GM21737 (cell line): ENCODE measurements around the gene CDH23.

ENCODE experiments used
- ATAC-seq: cut with Tn5 transposase; IDR thresholded peaks from one replicate; pipeline ENCODE4 v1.9.1; 2021; ENCODE audit warnings: mild to moderate bottlenecking, moderate library complexity; ENCODE audit not compliant: unreplicated experiment

Gene CDH23

DNA sequence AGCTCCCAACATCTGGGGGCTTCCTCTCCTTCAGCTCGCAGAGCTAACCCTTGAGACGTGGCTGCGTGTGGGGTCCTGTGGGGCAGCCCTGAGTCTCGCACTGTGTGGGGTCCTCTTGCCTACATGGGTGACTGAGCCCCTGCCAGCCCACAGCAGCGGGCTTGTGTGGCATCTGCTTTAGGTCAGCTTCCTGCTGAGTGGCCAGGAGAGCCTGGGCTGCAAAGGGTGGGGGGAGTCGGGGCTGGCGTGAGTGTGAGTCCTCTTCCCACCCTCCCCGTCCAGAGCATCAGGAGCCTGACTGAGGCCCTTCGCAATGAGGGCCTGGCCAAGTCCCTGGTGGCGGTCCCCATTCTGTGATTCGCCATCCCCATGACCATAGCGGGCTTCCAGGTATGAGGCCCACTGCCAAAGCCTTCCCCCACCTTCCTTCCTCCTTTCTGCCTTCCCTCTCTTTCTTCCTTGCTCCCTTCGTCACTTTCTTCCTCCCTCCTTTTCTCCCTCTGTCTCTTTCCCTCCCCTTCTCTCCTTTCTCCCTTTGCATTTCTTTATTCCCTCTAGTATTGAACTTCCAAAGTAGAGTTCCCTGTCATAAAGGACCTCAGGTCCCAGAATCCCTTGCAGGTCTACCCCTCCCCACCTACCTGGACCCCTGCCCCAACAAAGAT is 85.2 kb downstream of the CDH23 start:
- no peak for ATAC-seq

DNA sequence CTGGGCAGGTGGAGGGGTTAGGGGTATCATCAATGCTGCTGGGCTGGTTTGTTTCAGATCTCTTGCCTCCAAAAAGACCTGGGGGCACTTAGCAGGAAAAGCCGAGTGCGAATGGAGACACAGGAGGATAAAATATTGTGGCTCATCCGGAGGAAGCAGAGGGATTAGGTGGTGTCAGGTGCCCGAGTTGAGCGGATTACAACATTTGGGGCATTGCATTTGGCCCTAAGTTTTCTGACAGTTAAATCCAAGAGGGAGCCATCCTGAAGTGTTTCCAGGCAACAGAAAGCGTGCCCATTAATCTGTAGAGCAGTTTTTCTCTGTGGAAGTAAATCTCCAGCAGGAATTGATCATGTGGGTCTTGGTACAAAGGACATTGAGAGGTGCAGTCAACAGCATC is 85.9 kb downstream of the CDH23 start:
- ATAC-seq, result no peak

DNA sequence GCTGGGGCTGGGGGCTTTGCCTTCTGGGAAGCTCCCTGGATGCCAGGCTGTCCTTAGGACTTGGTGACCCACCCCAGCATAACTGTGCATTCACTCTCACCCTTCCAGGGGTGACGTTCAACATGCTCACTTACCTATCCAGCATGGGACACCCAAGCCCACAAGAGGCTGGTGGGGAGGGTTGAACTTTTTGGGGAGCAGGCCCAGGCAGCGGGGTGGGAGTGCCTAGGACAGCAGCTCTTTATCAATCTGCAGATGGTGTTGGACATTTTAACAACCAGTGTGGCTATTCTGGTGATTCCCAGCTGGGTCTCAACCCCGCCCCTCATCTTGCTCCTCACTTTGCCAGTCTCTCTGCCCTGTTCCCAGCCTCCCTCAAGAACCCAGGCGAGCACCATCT is 86.4 kb downstream of the CDH23 start:
- no peak for ATAC-seq

DNA sequence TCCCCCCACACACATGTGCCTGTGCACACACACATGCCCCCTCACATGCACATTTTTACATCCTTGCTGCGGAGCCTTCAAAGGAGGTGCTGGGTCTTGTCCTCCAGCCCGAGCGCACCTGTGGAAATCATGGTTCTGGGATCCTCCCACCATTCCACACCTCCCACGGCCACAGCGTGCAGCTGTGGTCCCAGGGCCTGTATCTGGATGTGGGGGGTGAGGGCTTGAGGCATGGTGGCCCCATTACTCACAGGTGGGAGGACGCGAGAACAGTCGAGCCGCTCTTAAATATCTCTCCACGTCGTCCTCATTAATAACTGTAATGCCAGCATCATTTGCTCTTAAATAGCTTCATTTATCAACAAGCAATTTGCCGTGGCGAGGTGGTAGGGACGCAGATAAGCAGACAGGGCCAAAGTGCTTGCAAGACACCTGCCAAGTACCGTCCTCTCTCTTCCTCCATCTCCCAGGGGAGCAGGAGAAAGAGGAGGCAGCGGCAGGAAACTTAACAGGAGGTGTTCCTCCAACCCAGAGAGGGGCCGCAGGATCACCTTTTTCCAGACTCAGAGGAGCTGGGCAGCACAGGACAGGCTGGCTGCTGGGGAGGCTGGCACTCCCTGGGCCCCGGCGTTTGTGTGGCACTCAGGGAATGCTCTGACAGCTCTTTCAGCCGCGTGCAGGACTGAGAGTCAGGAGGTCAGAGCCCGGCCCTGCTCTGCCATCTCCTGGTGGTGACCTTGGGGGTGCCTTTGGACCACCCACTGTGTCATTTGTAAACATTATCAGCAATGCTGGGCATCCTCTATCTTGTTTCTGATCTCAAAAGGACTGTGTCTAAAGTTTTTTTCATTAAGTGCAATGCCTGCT is 87.4 kb downstream of the CDH23 start:
- ATAC-seq, result no peak

DNA sequence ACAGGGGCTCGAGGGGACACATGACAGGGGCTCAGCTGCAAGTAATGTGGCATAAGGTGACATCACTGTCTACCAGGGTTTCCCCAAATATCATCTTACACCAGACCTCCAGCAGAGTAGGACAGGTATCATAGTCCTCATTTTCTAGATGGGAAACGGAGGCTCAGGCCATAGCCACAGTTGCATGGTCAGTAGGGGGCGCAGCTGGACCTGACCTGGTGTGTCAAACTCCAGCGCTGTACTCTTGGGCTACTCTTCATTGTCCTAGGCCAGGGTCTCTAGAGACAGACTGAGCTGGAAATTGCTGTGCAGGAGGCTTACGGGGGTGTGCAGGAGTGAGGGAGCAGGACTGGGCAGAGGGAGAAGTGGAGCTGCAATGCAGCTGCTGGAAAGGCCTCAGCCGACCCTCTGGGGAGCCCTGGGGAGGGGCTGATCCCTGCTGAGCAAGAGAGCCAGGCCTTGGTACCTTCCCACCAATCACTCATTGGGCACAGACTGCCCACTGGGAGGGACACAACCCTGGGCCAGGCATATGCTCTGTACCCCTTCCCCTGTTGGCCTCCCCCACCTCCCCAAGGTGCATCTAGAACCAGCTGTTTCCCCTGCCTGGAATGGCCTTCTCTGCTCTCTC is 89.9 kb downstream of the CDH23 start:
- no peak for ATAC-seq

DNA sequence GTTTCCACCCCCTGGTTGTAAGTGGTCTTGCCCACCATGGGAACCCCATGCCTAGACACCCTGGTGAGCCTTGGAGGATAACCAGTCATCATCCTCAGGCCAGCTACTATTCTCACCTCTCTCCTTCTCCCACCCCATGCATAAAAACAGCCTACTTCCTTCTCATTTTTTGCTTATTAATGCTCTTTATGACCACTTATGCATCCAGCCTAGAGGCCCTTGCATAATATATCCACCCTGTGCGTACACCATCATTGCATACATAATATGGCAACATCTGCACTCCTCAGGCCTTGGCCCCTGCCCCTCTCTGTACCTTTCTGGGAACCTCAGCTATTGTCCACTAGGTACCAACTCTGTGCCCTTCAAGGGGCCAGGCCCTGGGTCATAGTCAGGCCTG is 91.0 kb downstream of the CDH23 start:
- ATAC-seq, result no peak

DNA sequence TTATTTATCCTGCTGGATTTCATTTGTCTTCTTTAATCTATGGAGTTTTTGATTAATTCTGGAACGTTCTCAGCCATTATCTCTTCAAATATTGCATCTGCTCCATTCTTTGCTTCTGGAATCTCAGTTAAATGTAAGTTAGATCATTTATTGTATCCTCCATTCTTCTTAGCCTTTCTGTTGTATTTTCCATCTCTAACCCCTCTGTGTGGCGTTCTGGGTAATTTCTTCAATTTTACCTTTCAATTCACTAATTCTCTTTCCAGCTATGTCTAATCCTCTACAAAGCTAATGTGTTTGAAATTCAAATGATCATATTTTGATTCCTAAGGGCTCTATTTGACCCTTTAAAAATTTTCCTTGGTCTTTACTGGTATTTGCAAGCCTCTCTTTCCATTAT is 92.4 kb downstream of the CDH23 start:
- ATAC-seq, result no peak

DNA sequence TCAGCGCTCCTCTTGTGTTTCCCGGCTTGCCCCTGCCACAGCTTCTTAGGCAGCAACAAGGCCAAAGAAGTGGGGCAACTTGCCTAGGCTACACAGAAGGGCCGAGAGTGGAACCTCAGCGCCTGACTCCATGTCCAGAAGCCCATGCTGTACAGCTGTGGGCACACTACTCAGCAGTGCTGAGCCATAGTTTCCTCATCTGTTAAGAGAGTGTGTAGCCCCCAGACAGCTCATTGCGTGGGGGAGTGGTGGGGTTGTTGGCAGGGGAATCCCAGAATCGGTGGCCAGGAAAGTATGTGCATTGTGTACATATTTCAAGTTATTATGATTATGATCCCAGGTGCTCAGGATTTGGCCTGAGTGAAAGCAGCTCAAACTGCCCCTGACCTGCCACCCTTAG is 96.2 kb downstream of the CDH23 start:
- ATAC-seq, result no peak

DNA sequence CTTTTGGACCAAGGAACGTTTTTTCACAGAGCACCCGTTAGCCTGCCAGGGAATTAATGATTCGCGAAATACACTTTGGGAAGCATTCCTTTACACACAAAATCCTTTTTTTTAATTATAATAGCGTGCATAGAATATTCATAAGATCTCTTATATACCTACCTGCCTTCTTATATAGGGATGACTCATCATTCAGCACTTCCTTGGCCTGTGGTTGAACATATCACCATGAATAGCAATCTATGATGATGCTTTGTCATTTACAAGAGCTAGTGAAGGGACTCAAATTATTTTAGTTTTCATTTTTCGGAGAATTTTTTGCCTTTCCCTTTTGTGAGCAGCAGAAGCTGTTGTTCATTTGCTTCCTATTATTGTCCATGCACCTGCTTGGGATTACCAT is 97.0 kb downstream of the CDH23 start:
- ATAC-seq, result no peak

DNA sequence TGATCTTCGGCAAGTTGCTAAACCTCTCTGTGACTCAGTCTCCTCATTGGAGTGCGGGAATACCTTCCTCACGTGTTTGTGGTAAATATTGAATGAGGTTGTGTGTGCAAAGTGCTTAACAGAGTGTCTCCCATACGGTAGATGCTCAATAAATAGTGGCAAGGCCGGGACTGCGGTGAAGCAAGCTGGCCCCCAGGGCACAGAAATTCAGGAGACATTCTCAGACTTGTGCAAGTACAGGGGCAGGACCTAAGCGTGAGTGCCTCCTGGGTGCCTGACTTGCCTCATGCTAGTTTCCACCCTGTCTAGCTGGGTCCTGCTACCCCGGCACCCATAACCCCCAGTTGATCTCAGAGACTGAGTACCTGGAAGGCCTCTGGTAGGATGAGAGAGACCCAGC is 97.8 kb downstream of the CDH23 start:
- no peak for ATAC-seq

DNA sequence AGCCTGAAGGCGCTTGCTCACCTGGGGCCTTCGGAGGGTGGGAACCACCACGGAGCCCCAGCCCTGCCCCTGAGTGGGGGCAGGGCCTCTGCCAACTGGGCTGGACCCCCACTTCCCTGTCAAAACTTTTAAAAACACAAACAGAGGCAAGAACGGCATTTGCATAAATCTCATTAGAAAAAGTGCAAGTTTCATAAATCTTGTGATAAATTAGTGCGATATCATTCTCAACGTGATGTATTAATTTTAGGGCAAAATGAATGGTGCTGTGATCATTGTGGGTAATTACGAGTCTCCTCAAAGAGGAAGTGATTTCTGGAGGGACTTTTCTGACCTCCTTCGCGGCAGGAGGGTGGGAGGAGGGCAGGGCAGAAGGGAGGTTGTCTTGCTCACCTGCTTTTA is 98.3 kb downstream of the CDH23 start:
- no peak for ATAC-seq

DNA sequence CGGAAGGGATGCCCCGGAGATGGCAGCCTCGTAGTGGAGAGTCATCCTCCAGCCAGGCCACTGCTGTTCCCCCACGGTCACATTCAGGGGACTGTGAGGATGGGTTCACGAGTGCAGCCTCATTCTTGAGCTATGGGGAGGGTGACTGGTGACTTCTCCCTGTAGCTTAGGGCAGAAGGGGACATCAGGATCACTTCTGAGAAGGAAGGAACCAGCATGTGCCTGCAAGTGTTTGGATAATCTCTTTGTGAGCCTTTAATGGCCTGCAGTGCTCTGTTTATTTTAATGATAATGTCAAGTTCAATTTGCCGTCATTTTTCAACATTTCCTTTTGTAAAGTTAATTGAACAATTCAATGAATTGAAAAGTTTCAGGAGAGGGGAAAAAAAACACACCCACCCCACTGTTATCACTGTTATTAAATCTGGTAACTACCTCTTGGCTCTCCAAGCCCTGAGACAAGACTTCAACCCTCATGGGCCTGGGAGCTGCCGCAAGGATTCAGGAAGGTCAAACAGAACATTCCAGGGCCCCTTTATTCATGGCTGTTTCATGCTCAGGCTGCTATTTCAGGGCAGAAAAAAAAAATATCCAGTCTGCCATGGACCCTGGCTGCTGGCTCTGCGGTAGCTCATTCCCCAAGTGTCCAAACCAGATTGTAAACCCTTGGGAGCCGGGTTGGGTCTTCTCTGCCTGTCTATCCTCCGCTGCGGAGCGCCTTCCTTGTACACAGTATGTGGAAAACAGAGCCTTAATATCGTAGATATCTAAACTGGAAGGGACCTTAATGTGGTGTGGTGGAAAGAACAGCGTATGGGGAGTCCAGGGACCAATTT is 100.4 kb downstream of the CDH23 start:
- ATAC-seq, result no peak

DNA sequence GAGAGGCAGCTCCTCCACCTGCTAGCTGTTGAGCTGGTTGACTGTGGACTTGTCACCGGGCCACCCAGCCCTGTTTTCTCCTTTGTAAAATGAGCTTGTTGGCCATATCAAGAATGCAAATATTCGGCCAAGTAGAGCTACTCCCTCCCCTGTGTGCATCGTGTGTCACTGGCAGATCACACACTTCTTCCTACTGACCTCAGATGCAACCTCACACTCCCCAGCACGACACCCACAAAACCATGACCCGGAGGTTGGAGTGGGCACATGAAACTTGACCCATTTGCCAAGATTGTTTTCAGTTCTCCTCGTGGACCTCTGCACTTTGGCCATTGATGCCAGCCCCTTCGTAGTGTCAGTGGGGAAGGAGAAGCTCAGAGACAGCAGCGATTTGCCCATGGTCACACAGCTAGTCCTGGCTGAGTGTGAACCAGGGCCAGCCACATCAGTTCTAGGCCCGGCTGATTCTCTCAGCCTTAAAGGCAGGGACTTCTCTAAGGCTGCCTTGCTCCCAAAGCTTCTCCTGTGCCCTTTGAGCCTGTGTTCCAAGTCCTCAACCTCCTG is 101.1 kb downstream of the CDH23 start:
- no peak for ATAC-seq

DNA sequence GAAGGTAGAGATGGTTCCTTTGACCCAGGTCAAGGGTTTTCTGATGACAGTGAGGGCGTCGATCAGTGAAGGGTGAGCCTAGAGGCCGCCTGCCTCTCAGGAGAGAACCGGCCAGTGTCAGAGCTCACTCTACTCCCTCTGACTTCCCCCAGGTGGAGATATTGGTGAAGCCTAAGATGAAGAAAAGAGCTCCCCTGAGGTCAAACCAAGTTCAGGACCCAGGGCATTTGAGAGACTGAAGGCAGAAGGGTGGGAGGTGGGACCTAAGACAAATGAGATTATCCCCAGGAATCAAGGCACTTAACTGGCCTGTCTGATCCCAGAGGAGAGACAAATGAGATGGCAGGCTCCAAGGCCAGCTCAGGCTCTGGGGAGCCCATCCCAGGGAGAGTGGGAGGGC is 104.7 kb downstream of the CDH23 start:
- ATAC-seq, result no peak

DNA sequence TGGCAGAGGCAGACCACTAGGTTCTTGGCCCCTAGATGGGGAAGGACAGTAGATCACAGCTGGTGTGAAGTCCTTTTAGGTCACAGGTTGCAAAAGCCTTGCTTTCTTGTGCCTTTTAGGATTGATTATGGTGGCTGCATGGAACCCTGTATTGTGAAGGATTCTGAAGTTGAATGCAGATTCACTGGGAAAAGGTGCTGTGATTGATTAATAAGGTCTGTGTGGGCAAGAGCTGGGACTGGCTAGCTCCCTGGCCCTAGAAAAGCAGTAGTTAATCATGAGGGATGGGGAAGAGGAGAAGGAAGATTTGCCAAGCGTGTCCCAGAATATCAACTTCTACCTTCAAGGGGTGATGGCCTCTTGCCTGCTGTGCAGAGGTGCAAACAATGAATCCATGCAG is 105.5 kb downstream of the CDH23 start:
- no peak for ATAC-seq

DNA sequence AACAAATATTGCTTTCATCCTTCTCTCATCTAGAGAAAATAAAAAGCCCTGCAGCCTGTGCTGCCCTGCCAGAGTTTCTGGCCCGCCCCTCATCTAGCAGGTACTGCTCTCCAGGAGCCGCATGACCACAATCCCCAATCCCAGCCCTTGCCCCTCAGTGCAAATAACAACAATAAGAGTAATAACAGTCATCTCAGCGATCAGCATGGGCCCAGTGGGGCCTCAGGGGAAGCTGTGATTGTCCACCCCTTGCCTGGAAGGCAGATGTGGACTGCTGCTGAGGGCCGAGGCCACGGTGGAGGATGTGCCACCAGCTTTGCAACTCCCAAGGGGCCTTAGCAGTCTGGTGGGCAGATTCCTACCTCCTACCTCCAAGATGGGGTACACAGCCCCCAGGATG is 106.1 kb downstream of the CDH23 start:
- no peak for ATAC-seq

DNA sequence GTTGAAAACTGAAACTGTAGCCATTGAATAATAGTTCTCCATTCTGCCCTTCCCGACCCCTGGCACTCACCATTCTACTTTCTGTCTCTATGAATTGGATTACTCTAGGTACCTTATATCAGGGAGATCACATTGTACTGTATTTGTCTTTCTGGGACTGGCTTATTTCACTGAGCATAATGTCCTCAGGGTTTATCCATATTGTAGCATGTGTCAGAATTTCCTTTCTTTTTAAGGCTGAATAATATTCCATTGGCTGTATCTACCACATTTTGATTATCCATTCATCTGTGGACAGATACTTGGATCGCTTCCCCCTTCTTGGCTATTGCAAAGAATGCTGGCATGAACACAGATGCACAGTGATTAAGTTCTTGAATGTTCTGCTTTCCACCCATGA is 107.4 kb downstream of the CDH23 start:
- ATAC-seq, result no peak

DNA sequence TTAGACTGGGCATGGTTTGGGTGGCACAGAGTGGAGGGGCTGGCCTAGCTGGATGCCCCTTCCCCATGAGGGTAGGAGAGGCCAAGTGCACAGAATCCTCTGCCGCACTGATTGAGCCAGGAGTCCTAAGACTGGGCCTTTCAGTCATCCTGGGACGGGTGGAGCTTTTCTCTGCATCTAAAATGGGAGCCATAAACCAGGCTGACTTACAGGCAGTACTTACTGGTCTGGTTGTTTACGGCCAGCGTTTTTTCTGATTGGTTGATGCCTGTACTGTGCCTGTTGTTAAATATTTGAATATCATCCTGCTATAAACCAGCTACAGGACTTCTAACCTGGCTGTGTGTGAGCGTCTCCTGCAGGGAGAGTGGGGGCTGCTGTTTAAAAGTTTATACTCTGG is 107.8 kb downstream of the CDH23 start:
- no peak for ATAC-seq

DNA sequence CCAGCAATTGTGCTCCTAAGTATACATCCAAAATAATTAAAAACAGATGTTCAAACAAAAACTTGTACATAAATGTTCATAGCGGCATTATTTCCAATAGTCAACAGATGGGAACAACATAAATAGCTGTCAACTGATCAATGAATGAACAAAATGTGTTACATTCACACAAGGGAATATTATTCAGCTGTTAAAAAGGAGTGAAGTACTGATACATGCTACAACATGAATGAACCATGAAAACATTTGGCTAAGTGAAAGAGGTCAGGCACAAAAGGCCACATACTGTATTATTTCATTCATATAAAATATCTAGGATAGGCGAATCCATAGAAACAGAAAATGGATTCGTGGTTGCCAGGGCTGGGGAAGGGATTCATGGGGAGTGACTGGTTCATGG is 109.1 kb downstream of the CDH23 start:
- ATAC-seq, result no peak

DNA sequence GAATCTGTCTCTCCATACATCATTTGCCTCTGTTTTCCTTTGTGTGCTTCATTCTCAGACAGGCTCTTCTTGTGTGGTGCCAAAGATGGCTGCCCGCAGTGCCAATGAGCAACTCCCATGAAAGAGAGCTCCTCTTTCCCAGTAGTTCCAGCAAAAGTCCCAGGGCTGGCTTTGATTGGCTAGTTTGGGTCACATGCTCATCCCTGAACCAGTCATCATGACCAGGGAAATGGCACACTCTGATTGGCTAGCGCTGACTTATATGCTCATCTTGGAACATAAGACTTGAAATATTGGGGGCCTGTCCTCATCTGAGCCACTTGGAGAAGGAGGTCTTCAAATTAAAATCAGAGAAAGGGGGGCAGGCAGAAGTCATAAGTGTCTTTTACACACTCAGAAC is 112.7 kb downstream of the CDH23 start:
- ATAC-seq, result no peak

DNA sequence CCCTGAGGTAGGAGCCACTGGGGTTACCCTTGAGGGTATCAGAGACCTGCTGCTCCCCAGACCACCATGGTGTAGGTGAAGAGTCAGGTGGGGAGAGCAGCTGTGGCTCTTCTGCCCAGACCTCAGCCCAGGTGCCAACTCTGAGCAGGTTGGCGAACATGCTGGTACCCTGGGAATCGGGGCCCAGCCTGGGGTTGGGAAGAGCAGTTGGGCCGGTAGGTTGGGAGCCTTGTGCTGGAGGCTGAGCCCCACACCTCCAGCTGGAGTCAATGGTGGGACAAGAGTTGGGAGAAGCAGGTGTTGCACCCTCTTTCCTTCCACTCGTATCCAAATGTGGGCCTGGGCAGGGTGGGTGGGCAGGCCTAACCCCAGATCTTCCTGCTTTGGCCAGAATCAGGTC is 114.5 kb downstream of the CDH23 start:
- no peak for ATAC-seq
